K562 (cell line): Measurements from ENCODE around the gene FSTL1. TPM values are rescaled to one million over a fixed set of nuclear protein-coding genes. Genes with fewer than 3 reads are reported as not detected.

Source experiments
- ATAC-seq: fragments of 200-7000 bp; cut with Tn5 transposase; 3 replicates; pipeline ENCODE4 v1.9.1; 2020; ENCODE audit warnings: moderate library complexity
- BruUV-seq: library from RNA; stranded (reverse); fragments of 400-500 nt; replicated peaks from 2 replicates; lab custom pipeline; 2021; lab: Mats Ljungman, UMichigan
- CTCF ChIA-PET: fragments of 300-600 bp; formaldehyde crosslinking; extraction: SDS; loops from one replicate; lab custom pipeline; 2021; ENCODE audit warnings: low intra/inter-chr PET ratio; lab: Yijun Ruan, JAX
- POLR2A ChIA-PET: fragments of 300-600, 350-650 bp; sonication (Branson Sonifier 250); formaldehyde crosslinking; extraction: SDS; loops from one replicate; lab custom pipeline; 2021; ENCODE audit warnings: antibody characterized with exemption, inconsistent platforms; lab: Yijun Ruan, JAX
- DNase-seq, 4 experiments: peaks; one replicate each; pipeline versions ENCODE4 v3.0.0 to v3.0.0-alpha.2; 2011 to 2018; ENCODE audit warnings: low spot score in 3 of 4, mixed read lengths in 3 of 4; ENCODE audit errors: extremely low read depth in 1 of 4
- FAIRE-seq: peaks from 2 replicates; lab custom pipeline; 2011; peaks lifted over from hg19 to GRCh38; lab: Jason Lieb, UNC
- H2AFZ ChIP-seq: 2 replicates; pipeline ENCODE4 v1.6.0; 2011; ENCODE audit warnings: low read depth, low read length, control low read depth, inconsistent platforms
- H3K27ac ChIP-seq: fragments of 200-600 bp; 3 replicates; pipeline ENCODE4 v1.8.0; 2011; ENCODE audit warnings: low read depth, mild to moderate bottlenecking, control low read depth, inconsistent platforms, low read length, moderate library complexity, mixed read lengths; ENCODE audit errors: extremely low read depth
- H3K27me3 ChIP-seq, 2 experiments: fragments of 300-600 bp in 1 of 2; 2 replicates in 1 of 2; 3 replicates in 1 of 2; pipeline versions ENCODE4 v1.6.0 to v1.8.0; 2011; ENCODE audit warnings: inconsistent platforms in 2 of 2, low read length in 2 of 2, mild to moderate bottlenecking in 1 of 2, mixed read lengths in 1 of 2, moderate library complexity in 1 of 2; ENCODE audit not compliant: control insufficient read depth in 2 of 2, insufficient read depth in 2 of 2
- H3K36me3 ChIP-seq: fragments of 300-600 bp; 3 replicates; pipeline ENCODE4 v1.8.0; 2011; ENCODE audit warnings: mild to moderate bottlenecking, low read length, inconsistent platforms; ENCODE audit not compliant: control insufficient read depth, insufficient read depth
- H3K4me1 ChIP-seq, 2 experiments: fragments of 200-600 bp in 1 of 2; replicated peaks in 1 of 2; 2 replicates in 1 of 2; 3 replicates in 1 of 2; pipeline versions ENCODE4 v1.5.1 to v1.8.0; 2011; ENCODE audit warnings: inconsistent platforms in 2 of 2, low read length in 2 of 2, mild to moderate bottlenecking in 1 of 2, mixed read lengths in 1 of 2, moderate library complexity in 1 of 2; ENCODE audit not compliant: control insufficient read depth in 2 of 2, insufficient read depth in 2 of 2
- H3K4me2 ChIP-seq: 2 replicates; pipeline ENCODE4 v1.6.1; 2011; ENCODE audit warnings: low read length, control low read depth, inconsistent platforms, mixed read lengths; ENCODE audit not compliant: insufficient read depth
- H3K4me3 ChIP-seq: fragments of 200-600 bp; sonication (generic), shearing (Covaris generic); 2 replicates; pipeline ENCODE4 v1.5.1; 2016; ENCODE audit warnings: control low read depth, inconsistent platforms
- H3K79me2 ChIP-seq: fragments of 200-600 bp; 3 replicates; pipeline ENCODE4 v1.8.0; 2011; ENCODE audit warnings: low read length, inconsistent platforms; ENCODE audit not compliant: control insufficient read depth, insufficient read depth
- H3K9ac ChIP-seq, 2 experiments: 2 replicates each; pipeline versions ENCODE4 v1.6.0 to v1.6.1; 2011; ENCODE audit warnings: low read depth in 2 of 2, low read length in 2 of 2, control low read depth in 1 of 2, inconsistent platforms in 1 of 2, mild to moderate bottlenecking in 1 of 2, mixed read lengths in 1 of 2; ENCODE audit not compliant: insufficient read depth in 1 of 2
- H3K9me1 ChIP-seq: one replicate; pipeline ENCODE4 v1.6.0; 2011; ENCODE audit warnings: inconsistent platforms, mild to moderate bottlenecking, low read length, moderate library complexity; ENCODE audit not compliant: control insufficient read depth, insufficient read depth
- H3K9me3 ChIP-seq: replicated peaks from 2 replicates; pipeline ENCODE4 v1.5.1; 2011; ENCODE audit warnings: low read depth, low read length, inconsistent platforms; ENCODE audit not compliant: control insufficient read depth, insufficient read depth
- H4K20me1 ChIP-seq: replicated peaks from 2 replicates; pipeline ENCODE4 v1.6.1; 2011; ENCODE audit warnings: low read length, inconsistent platforms, mixed read lengths; ENCODE audit not compliant: control insufficient read depth, insufficient read depth
- PTTG1 ChIP-seq: fragments of 450-650 bp; IDR thresholded peaks from 2 replicates; pipeline ENCODE4 v1.6.1; 2016; ENCODE audit warnings: low read depth, mild to moderate bottlenecking, missing genetic modification characterization, missing compliant biosample characterization
- WGBS: fragments of 100-300 bp; shearing (Covaris generic); methylation state at CpG from one replicate; pipeline ENCODE4 v1.1.6; 2016; ENCODE audit warnings: low coverage, mixed read lengths; ENCODE audit not compliant: insufficient coverage; ENCODE audit errors: missing lambda C conversion rate; 5-methylcytosine and 5-hydroxymethylcytosine counted together
- in situ Hi-C: fragments of 300-500 bp; cut with MboI; formaldehyde crosslinking; loops from 4 replicates; pipeline ENCODE4 v1.15.0; 2018; ENCODE audit warnings: inconsistent platforms, mixed read lengths
- intact Hi-C: fragments of 100-400 bp; cut with micrococcal nuclease; formaldehyde crosslinking; loops from 2 replicates; pipeline ENCODE4 v1.14.2; 2022
- polyA plus RNA-seq, 8 experiments: library from polyadenylated mRNA; depleted of rRNA in 4 of 8; stranded (reverse) in 5 of 8; unstranded in 3 of 8; fragments of >200 nt; fragmentation: Nextera tagmentation in 2 of 8; fragmentation: Illumina TruSeq in 1 of 8; extraction: Ambion mirVana in 2 of 8; extraction: Trizol in 1 of 8; gene quantifications; 2 replicates each; pipeline versions ENCODE4 v1.2.1 to v1.2.3, GENCODE V29; 2011 to 2014; ENCODE audit warnings: inconsistent platforms in 1 of 8, missing spikeins in 1 of 8
- total RNA-seq, 7 experiments: library from RNA; depleted of rRNA in 6 of 7; stranded (reverse); fragments of >200 nt in 6 of 7; fragmentation: Illumina TruSeq in 2 of 7; extraction: Trizol in 2 of 7; gene quantifications; 2 replicates each; pipeline versions ENCODE4 v1.2.1 to v1.2.3, GENCODE V29; 2011 to 2021; ENCODE audit warnings: low replicate concordance in 1 of 7
- TF ChIP-seq, protein P1 (sequence below), 2 experiments: fragments of 450-650 bp; IDR thresholded peaks; 2 replicates each; pipeline ENCODE4 v1.6.1; 2016; ENCODE audit warnings: mild to moderate bottlenecking in 2 of 2, borderline replicate concordance in 1 of 2, low read depth in 1 of 2, moderate library complexity in 1 of 2
- TF ChIP-seq, protein P2 (sequence below), 2 experiments: IDR thresholded peaks; 2 replicates each; pipeline ENCODE4 v1.6.1; 2012; ENCODE audit warnings: improper control_type of control experiment in 2 of 2, low read depth in 2 of 2, low read length in 2 of 2, borderline replicate concordance in 1 of 2
- TF ChIP-seq, protein P3 (sequence below), 2 experiments: fragments of 450-650 bp in 1 of 2; IDR thresholded peaks; 2 replicates each; pipeline ENCODE4 v1.6.1; 2011 to 2017; ENCODE audit warnings: low read depth in 2 of 2, antibody characterized with exemption in 1 of 2, borderline replicate concordance in 1 of 2, low read length in 1 of 2, mild to moderate bottlenecking in 1 of 2, mixed read lengths in 1 of 2; ENCODE audit not compliant: control insufficient read depth in 1 of 2
- TF ChIP-seq, protein P4 (sequence below): fragments of 450-650 bp; IDR thresholded peaks from 2 replicates; pipeline ENCODE4 v1.6.1; 2016

Gene FSTL1
- total and polyA plus RNA-seq, 9 of the 15 experiments (the other 6 are each of a cell fraction or from before 2014, with no cell fraction given): 0.01 to 0.58 (median 0.08) TPM; not detected in 2

DNA sequence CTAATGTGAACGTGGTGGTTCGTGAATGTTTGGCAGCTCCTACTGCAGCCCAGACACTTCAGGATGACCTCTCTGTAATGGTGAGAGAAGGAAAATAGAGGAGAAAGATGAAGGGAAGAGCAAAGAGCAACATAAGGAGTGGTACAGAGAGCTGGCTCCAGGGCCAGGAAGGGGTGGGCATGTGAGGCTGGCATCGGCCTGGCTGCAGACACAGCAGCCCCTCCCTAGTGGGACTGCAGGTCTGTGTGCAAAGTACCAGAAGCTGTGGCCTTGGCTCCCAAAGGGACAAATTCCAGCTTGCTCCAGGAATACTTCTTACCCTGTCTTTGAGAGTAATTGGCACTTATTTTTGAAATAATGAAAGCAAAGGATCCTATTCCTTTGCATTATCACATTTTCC, 10.0 kb downstream of the FSTL1 start:
- ChIA-PET CTCF (no interaction called here), POLR2A (no interaction called here)
- ATAC-seq (no peak), FAIRE-seq (no peak), DNase-seq (no peak)
- H3K27me3 ChIP-seq: peaks cover 0 to 11% of the 10 kb centered on the region in 2 experiments; a peak in 2 of 5 replicates
- WGBS: 0% methylated on average over 3 of the region's 3 CpGs
- no peak overlapping the region for H3K4me3 ChIP-seq
- H2AFZ ChIP-seq: no peak overlapping the region
- H4K20me1 ChIP-seq: no peaks in the 10 kb centered on the region
- no peak overlapping the region for H3K27ac ChIP-seq
- H3K9me1 ChIP-seq: no peaks in the 10 kb centered on the region
- no peaks in the 10 kb centered on the region for H3K36me3 ChIP-seq
- H3K4me1 ChIP-seq: no peaks in the 10 kb centered on the region
- H3K4me2 ChIP-seq: no peak overlapping the region
- BruUV-seq: no TSS peak
- in situ Hi-C loops: loop anchor here (25.0 kb wide), 1 partner anchor 553 kb away; no protein-coding TSS in a partner anchor
- no peak overlapping the region for H3K9ac ChIP-seq
- H3K79me2 ChIP-seq: no peaks in the 10 kb centered on the region
- intact Hi-C loops: no loop called here
- no peaks in the 10 kb centered on the region for H3K9me3 ChIP-seq
- TF ChIP-seq, protein P1, sequence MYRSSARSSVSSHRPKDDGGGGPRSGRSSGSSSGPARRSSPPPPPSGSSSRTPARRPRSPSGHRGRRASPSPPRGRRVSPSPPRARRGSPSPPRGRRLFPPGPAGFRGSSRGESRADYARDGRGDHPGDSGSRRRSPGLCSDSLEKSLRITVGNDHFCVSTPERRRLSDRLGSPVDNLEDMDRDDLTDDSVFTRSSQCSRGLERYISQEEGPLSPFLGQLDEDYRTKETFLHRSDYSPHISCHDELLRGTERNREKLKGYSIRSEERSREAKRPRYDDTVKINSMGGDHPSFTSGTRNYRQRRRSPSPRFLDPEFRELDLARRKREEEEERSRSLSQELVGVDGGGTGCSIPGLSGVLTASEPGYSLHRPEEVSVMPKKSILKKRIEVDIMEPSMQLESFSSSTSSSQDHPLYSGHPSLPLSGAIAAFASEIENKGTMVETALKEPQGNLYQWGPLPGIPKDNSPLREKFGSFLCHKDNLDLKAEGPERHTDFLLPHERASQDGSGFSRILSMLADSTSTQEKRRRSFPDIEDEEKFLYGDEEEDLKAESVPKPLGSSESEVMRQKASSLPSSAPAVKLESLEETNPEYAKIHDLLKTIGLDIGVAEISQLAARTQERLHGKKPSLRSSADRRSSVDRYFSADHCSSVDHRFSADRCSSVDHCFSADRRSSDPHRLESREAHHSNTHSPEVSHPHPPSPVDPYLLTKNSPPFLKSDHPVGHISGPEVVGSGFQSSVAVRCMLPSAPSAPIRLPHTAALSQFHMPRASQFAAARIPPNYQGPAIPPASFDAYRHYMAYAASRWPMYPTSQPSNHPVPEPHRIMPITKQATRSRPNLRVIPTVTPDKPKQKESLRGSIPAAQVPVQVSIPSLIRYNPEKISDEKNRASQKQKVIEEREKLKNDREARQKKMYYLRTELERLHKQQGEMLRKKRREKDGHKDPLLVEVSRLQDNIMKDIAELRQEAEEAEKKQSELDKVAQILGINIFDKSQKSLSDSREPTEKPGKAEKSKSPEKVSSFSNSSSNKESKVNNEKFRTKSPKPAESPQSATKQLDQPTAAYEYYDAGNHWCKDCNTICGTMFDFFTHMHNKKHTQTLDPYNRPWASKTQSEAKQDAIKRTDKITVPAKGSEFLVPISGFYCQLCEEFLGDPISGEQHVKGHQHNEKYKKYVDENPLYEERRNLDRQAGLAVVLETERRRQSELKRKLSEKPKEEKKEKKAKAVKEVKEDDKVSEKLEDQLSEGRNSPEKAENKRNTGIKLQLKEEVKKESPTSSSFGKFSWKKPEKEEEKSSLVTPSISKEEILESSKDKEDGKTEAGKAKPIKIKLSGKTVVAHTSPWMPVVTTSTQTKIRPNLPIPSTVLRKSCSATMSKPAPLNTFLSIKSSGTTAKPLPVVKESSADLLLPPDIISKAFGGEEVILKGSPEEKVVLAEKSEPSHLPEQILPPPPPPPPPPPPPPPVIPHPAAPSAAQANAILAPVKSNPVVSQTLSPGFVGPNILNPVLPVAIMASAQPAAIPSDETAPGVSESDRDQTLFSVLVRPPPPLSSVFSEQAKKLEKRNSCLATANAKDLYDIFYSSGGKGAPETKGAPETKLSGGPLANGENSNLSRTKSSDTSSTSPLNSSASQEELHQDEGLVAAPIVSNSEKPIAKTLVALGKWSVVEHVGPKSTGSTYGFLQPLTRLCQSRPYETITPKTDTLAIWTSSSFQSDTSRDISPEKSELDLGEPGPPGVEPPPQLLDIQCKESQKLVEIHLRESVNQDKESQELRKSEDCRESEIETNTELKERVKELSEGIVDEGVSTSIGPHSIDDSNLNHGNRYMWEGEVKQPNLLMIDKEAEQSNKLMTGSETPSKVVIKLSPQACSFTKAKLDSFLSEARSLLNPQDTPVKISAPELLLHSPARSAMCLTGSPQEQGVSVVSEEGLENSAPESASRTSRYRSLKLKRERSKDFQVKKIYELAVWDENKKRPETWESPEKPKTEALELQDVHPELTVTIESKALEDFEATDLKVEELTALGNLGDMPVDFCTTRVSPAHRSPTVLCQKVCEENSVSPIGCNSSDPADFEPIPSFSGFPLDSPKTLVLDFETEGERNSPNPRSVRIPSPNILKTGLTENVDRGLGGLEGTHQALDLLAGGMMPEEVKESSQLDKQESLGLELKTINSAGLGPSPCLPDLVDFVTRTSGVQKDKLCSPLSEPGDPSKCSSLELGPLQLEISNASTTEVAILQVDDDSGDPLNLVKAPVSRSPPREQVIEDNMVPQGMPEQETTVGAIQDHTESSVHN (IDR thresholded peaks at IDR 0.05; ENCODE audit: borderline replicate concordance in 1 of 2, low read depth in 1 of 2): no peak
- TF ChIP-seq, protein P2, sequence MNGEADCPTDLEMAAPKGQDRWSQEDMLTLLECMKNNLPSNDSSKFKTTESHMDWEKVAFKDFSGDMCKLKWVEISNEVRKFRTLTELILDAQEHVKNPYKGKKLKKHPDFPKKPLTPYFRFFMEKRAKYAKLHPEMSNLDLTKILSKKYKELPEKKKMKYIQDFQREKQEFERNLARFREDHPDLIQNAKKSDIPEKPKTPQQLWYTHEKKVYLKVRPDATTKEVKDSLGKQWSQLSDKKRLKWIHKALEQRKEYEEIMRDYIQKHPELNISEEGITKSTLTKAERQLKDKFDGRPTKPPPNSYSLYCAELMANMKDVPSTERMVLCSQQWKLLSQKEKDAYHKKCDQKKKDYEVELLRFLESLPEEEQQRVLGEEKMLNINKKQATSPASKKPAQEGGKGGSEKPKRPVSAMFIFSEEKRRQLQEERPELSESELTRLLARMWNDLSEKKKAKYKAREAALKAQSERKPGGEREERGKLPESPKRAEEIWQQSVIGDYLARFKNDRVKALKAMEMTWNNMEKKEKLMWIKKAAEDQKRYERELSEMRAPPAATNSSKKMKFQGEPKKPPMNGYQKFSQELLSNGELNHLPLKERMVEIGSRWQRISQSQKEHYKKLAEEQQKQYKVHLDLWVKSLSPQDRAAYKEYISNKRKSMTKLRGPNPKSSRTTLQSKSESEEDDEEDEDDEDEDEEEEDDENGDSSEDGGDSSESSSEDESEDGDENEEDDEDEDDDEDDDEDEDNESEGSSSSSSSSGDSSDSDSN (IDR thresholded peaks at IDR 0.05; ENCODE audit: borderline replicate concordance in 1 of 2, low read depth in 2 of 2, low read length in 2 of 2): no peak
- no peak for TF ChIP-seq PTTG1 (tag)
- TF ChIP-seq, protein P3, sequence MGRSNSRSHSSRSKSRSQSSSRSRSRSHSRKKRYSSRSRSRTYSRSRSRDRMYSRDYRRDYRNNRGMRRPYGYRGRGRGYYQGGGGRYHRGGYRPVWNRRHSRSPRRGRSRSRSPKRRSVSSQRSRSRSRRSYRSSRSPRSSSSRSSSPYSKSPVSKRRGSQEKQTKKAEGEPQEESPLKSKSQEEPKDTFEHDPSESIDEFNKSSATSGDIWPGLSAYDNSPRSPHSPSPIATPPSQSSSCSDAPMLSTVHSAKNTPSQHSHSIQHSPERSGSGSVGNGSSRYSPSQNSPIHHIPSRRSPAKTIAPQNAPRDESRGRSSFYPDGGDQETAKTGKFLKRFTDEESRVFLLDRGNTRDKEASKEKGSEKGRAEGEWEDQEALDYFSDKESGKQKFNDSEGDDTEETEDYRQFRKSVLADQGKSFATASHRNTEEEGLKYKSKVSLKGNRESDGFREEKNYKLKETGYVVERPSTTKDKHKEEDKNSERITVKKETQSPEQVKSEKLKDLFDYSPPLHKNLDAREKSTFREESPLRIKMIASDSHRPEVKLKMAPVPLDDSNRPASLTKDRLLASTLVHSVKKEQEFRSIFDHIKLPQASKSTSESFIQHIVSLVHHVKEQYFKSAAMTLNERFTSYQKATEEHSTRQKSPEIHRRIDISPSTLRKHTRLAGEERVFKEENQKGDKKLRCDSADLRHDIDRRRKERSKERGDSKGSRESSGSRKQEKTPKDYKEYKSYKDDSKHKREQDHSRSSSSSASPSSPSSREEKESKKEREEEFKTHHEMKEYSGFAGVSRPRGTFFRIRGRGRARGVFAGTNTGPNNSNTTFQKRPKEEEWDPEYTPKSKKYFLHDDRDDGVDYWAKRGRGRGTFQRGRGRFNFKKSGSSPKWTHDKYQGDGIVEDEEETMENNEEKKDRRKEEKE (IDR thresholded peaks at IDR 0.05; ENCODE audit: borderline replicate concordance in 1 of 2, control insufficient read depth in 1 of 2, low read depth in 2 of 2, low read length in 1 of 2): no peak
- TF ChIP-seq, protein P4, sequence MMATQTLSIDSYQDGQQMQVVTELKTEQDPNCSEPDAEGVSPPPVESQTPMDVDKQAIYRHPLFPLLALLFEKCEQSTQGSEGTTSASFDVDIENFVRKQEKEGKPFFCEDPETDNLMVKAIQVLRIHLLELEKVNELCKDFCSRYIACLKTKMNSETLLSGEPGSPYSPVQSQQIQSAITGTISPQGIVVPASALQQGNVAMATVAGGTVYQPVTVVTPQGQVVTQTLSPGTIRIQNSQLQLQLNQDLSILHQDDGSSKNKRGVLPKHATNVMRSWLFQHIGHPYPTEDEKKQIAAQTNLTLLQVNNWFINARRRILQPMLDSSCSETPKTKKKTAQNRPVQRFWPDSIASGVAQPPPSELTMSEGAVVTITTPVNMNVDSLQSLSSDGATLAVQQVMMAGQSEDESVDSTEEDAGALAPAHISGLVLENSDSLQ: no peak
